Right cardiac atrium (tissue), 5 donors: ENCODE measurements around the gene EYA4. TPM values are rescaled to one million over a fixed set of nuclear protein-coding genes. Genes with fewer than 3 reads are reported as not detected.

Experiments
- ATAC-seq, 2 donors: fragments of 200-7000 bp; cut with Tn5 transposase; one replicate each; pipeline versions ENCODE4 v1.8.0 to v1.9.1; 2020; ENCODE audit warnings: moderate library complexity in 2 of 2, mild to moderate bottlenecking in 1 of 2
- DNase-seq, 3 donors: peaks; one replicate each; pipeline ENCODE4 v3.0.0-alpha.2; 2020
- H3K27ac ChIP-seq: one replicate; pipeline ENCODE4 v1.5.1; 2013; ENCODE audit warnings: mild to moderate bottlenecking, low read length, control low read depth, moderate library complexity
- H3K27me3 ChIP-seq: one replicate; pipeline ENCODE4 v1.6.1; 2013; ENCODE audit not compliant: control insufficient read depth, insufficient read depth
- H3K4me1 ChIP-seq: one replicate; pipeline ENCODE4 v1.6.1; 2013; ENCODE audit warnings: low read length; ENCODE audit not compliant: control insufficient read depth, insufficient read depth
- H3K4me3 ChIP-seq: one replicate; pipeline ENCODE4 v1.5.1; 2013; ENCODE audit warnings: low read length, control low read depth
- H3K9me3 ChIP-seq: one replicate; pipeline ENCODE4 v1.6.1; 2013; ENCODE audit warnings: low read length; ENCODE audit not compliant: control insufficient read depth
- WGBS: extraction: QIAGEN DNeasy Blood & Tissue Kit; methylation state at CpG from one replicate; pipeline ENCODE4 v1.1.7; 2013; 5-methylcytosine and 5-hydroxymethylcytosine counted together
- intact Hi-C, 4 donors: fragments of 100-400 bp; cut with DNase I; formaldehyde crosslinking; loops; one replicate each; pipeline versions ENCODE4 v1.11.0 to v1.14.0; 2022 to 2023
- polyA plus RNA-seq: library from polyadenylated mRNA; stranded (reverse); fragments of 200-250 nt; gene quantifications from one replicate; pipeline ENCODE4 v1.2.3, GENCODE V29; 2013
- total RNA-seq, 4 donors: library from RNA; stranded (reverse); fragmentation: NEBNext Ultra II Directional; extraction: Animal tissue kit (Norgen Biotek cat#: 25700); gene quantifications; one replicate each; pipeline ENCODE4 v1.2.1, GENCODE V29; 2021
- donor health status: healthy with polysubstance abuse.
- donor health status: DM: no; HTN: yes; CAD: no.
- donor health status: DM: no; HTN: no; CAD: no.
- donor health status: DM: no; HTN: yes; CAD: no; lungs with severe emphysema.
- donor health status: DM: yes; HTN: yes; CAD: no.

EYA4 gene
- total and polyA plus RNA-seq, 5 donors, result 4.3 to 38.2 (median 17.7) TPM

DNA sequence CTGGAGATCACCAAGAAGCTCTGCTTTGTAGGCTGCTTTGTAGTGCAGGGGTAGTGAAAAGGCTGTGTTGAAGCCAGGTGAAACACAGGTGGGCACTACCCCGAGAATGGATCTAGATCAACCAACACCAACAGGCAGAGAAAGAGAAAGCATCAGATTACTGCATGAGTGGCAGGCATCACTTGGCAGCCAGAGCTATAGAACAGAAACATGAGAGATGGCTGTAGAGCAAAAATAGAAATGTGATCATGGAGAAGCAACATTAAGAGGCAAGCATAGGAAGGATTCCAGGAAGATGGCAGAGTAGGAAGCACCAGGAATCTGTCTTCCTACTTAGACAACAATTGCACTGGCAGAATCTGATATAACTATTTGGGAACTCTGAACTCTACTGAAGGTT, 336.7 kb downstream of the EYA4 start:
- intact Hi-C loops, result loop anchor here in 1 of 4 donors (10.0 kb wide), 1 partner anchor 337 kb away; no protein-coding TSS in a partner anchor
- no peaks in the 10 kb centered on the region for H3K4me1 ChIP-seq
- H3K4me3 ChIP-seq, result no peak overlapping the region
- 0% methylated on average over 1 of the region's 1 CpG for WGBS
- H3K9me3 ChIP-seq, result no peaks in the 10 kb centered on the region
- no peak overlapping the region for H3K27ac ChIP-seq
- ATAC-seq (no peak), DNase-seq (no peak)
- H3K27me3 ChIP-seq, result no peaks in the 10 kb centered on the region
